HepG2 (cell line): ENCODE results near the gene GTF2H1. TPM values are rescaled to one million over a fixed set of nuclear protein-coding genes. Genes with fewer than 3 reads are reported as not detected.

ENCODE experiments used
- DMTF1 ChIP-seq: sonication (generic); formaldehyde crosslinking; IDR thresholded peaks from 2 replicates; pipeline ENCODE4 v1.4.0; 2020; ENCODE audit warnings: mild to moderate bottlenecking, missing genetic modification reagents
- MZF1 ChIP-seq: sonication (generic); formaldehyde crosslinking; IDR thresholded peaks from 2 replicates; pipeline ENCODE4 v1.8.1; 2023; ENCODE audit warnings: mild to moderate bottlenecking, missing genetic modification reagents, borderline replicate concordance
- NR2C2 ChIP-seq: sonication (generic); formaldehyde crosslinking; IDR thresholded peaks from 2 replicates; pipeline ENCODE4 v1.4.0; 2020; ENCODE audit warnings: missing genetic modification reagents, mild to moderate bottlenecking, moderate library complexity, borderline replicate concordance
- SMAD3 ChIP-seq: sonication (generic); formaldehyde crosslinking; IDR thresholded peaks from 2 replicates; pipeline ENCODE4 v1.4.0; 2020; ENCODE audit warnings: missing genetic modification reagents
- TP53 ChIP-seq: sonication (generic); formaldehyde crosslinking; conservative IDR thresholded peaks from 2 replicates; pipeline ENCODE4 v1.4.0; 2020; ENCODE audit warnings: missing genetic modification reagents
- ZNF234 ChIP-seq: sonication (generic); formaldehyde crosslinking; conservative IDR thresholded peaks from 2 replicates; pipeline ENCODE4 v1.5.1; 2020; ENCODE audit warnings: mild to moderate bottlenecking, missing genetic modification reagents
- ZNF318 ChIP-seq: sonication (generic); formaldehyde crosslinking; IDR thresholded peaks from 2 replicates; pipeline ENCODE4 v1.4.0; 2020; ENCODE audit warnings: mild to moderate bottlenecking, missing genetic modification reagents
- ZNF496 ChIP-seq: sonication (generic); formaldehyde crosslinking; IDR thresholded peaks from 2 replicates; pipeline ENCODE4 v1.8.1; 2023; ENCODE audit warnings: mild to moderate bottlenecking, moderate library complexity, missing genetic modification reagents; ENCODE audit not compliant: insufficient replicate concordance
- ZNF761 ChIP-seq: sonication (generic); formaldehyde crosslinking; conservative IDR thresholded peaks from 2 replicates; pipeline ENCODE4 v1.4.0; 2020; ENCODE audit warnings: mild to moderate bottlenecking, missing genetic modification reagents
- polyA plus RNA-seq, 8 experiments: library from polyadenylated mRNA; depleted of rRNA in 3 of 8; stranded (reverse) in 7 of 8; unstranded in 1 of 8; fragments of >200 nt; fragmentation: Illumina TruSeq in 4 of 8; extraction: Trizol in 4 of 8; gene quantifications; 2 replicates each; pipeline versions ENCODE4 v1.2.1 to v1.2.3, GENCODE V29; 2011 to 2016; ENCODE audit warnings: low read depth in 4 of 8, missing spikeins in 1 of 8, mixed read lengths in 1 of 8; ENCODE audit not compliant: insufficient read depth in 1 of 8
- total RNA-seq, 5 experiments: library from RNA; depleted of rRNA; stranded (reverse); fragments of >200 nt; fragmentation: Illumina TruSeq; extraction: Trizol; gene quantifications; 2 replicates each; pipeline ENCODE4 v1.2.3, GENCODE V29; 2016; ENCODE audit warnings: low read depth in 1 of 5
- TF ChIP-seq, protein P1 (sequence below): sonication (generic); formaldehyde crosslinking; IDR thresholded peaks from 2 replicates; pipeline ENCODE4 v1.9.0; 2021; ENCODE audit warnings: missing genetic modification reagents, borderline replicate concordance
- TF ChIP-seq, protein P2 (sequence below): sonication (generic); formaldehyde crosslinking; IDR thresholded peaks from 2 replicates; pipeline ENCODE4 v1.5.0; 2020; ENCODE audit warnings: mild to moderate bottlenecking, missing genetic modification reagents
- TF ChIP-seq, protein P3 (sequence below): IDR thresholded peaks from 2 replicates; pipeline ENCODE4 v1.6.1; 2016; ENCODE audit warnings: missing compliant biosample characterization, missing genetic modification reagents, borderline replicate concordance

GTF2H1 gene
- total and polyA plus RNA-seq, 2 of the 13 experiments (the other 11 are each of a cell fraction or from before 2014, with no cell fraction given), result 15.7 to 51.4 TPM

GRCh38 chr11:18394275-18394927 lies 72.0 kb downstream of the GTF2H1 start, which contains the start of gene LDHA (continued):
- TF ChIP-seq ZNF496 (no peak), MZF1 (CRISPR knock-in tag) (no peak), SMAD3 (CRISPR knock-in tag) (peak; percentile 95), ZNF318 (CRISPR knock-in tag) (0 out of 2 replicates have a peak, but pooled peaks have one; percentile 76), TP53 (no peak; the same call in 1 of the 2 replicates), DMTF1 (no peak), ZNF234 (peak; percentile 94), NR2C2 (peak; percentile 45; the same call in 1 of the 2 replicates), ZNF761 (CRISPR knock-in tag) (peak; percentile 97)
- TF ChIP-seq, protein P1, sequence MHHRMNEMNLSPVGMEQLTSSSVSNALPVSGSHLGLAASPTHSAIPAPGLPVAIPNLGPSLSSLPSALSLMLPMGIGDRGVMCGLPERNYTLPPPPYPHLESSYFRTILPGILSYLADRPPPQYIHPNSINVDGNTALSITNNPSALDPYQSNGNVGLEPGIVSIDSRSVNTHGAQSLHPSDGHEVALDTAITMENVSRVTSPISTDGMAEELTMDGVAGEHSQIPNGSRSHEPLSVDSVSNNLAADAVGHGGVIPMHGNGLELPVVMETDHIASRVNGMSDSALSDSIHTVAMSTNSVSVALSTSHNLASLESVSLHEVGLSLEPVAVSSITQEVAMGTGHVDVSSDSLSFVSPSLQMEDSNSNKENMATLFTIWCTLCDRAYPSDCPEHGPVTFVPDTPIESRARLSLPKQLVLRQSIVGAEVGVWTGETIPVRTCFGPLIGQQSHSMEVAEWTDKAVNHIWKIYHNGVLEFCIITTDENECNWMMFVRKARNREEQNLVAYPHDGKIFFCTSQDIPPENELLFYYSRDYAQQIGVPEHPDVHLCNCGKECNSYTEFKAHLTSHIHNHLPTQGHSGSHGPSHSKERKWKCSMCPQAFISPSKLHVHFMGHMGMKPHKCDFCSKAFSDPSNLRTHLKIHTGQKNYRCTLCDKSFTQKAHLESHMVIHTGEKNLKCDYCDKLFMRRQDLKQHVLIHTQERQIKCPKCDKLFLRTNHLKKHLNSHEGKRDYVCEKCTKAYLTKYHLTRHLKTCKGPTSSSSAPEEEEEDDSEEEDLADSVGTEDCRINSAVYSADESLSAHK, result 0 out of 2 replicates have a peak, but pooled peaks have one; percentile 76
- TF ChIP-seq, protein P2, sequence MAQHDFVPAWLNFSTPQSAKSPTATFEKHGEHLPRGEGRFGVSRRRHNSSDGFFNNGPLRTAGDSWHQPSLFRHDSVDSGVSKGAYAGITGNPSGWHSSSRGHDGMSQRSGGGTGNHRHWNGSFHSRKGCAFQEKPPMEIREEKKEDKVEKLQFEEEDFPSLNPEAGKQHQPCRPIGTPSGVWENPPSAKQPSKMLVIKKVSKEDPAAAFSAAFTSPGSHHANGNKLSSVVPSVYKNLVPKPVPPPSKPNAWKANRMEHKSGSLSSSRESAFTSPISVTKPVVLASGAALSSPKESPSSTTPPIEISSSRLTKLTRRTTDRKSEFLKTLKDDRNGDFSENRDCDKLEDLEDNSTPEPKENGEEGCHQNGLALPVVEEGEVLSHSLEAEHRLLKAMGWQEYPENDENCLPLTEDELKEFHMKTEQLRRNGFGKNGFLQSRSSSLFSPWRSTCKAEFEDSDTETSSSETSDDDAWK (CRISPR knock-in tag), result no peak
- TF ChIP-seq, protein P3, sequence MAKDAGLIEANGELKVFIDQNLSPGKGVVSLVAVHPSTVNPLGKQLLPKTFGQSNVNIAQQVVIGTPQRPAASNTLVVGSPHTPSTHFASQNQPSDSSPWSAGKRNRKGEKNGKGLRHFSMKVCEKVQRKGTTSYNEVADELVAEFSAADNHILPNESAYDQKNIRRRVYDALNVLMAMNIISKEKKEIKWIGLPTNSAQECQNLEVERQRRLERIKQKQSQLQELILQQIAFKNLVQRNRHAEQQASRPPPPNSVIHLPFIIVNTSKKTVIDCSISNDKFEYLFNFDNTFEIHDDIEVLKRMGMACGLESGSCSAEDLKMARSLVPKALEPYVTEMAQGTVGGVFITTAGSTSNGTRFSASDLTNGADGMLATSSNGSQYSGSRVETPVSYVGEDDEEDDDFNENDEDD (CRISPR knock-in tag), result peak; percentile 97; the same call in 1 of the 2 replicates
